SJSA1 (cell line): Measurements from ENCODE around the gene MTX3. TPM values are rescaled to one million over a fixed set of nuclear protein-coding genes. Genes with fewer than 3 reads are reported as not detected.
A peak's percentile ranks its signal among the peaks of the same experiment; 100 is the strongest.

Source experiments
- DNase-seq, 2 experiments: peaks; one replicate each; pipeline ENCODE4 v3.0.0-alpha.2; 2015 to 2020; ENCODE audit warnings: low spot score in 2 of 2, low read depth in 1 of 2
- H3K27ac ChIP-seq: fragments of 250-450 bp; sonication (Bioruptor Pico); 2 replicates; pipeline ENCODE4 v1.5.1; 2020; ENCODE audit warnings: mild to moderate bottlenecking, moderate library complexity
- H3K27me3 ChIP-seq: fragments of 250-450 bp; sonication (Bioruptor Pico); replicated peaks from 2 replicates; pipeline ENCODE4 v1.5.1; 2020; ENCODE audit warnings: mild to moderate bottlenecking, moderate library complexity
- H3K36me3 ChIP-seq: fragments of 250-450 bp; sonication (Bioruptor Pico); 2 replicates; pipeline ENCODE4 v1.5.1; 2020; ENCODE audit warnings: mild to moderate bottlenecking
- H3K4me1 ChIP-seq: fragments of 250-450 bp; sonication (Bioruptor Pico); replicated peaks from 2 replicates; pipeline ENCODE4 v1.6.1; 2021; ENCODE audit warnings: mild to moderate bottlenecking
- H3K4me3 ChIP-seq: fragments of 250-450 bp; sonication (Bioruptor Pico); 2 replicates; pipeline ENCODE4 v1.5.1; 2020; ENCODE audit warnings: mild to moderate bottlenecking
- H3K9me3 ChIP-seq: fragments of 250-450 bp; sonication (Bioruptor Pico); replicated peaks from 2 replicates; pipeline ENCODE4 v1.5.1; 2020; ENCODE audit warnings: mild to moderate bottlenecking
- total RNA-seq: library from RNA; depleted of rRNA; stranded (reverse); fragments of >200 nt; shearing (Covaris generic); gene quantifications from 2 replicates; pipeline ENCODE4 v1.2.3, GENCODE V29; 2014

The MTX3 gene
- total RNA-seq, 1 experiment from 2014 or later, result 25.3 TPM

- DNase-seq, result peak in 1 of 2 experiments; percentile 25
- Histone ChIP-seq H3K36me3 (no peaks in the 10 kb centered on the region), H3K4me3 (no peak overlapping the region), H3K4me1 (no peaks in the 10 kb centered on the region), H3K9me3 (no peaks in the 10 kb centered on the region), H3K27me3 (no peaks in the 10 kb centered on the region), H3K27ac (no peak overlapping the region; the same call in 1 of the 2 replicates)
Measured at GRCh38 chr5:80008995-80009765, 18.1 kb upstream of the MTX3 start.

- H3K4me3 ChIP-seq, result no peak overlapping the region
- no peaks in the 10 kb centered on the region for H3K27me3 ChIP-seq
- no peak for DNase-seq
- no peaks in the 10 kb centered on the region for H3K9me3 ChIP-seq
- H3K36me3 ChIP-seq, result no peaks in the 10 kb centered on the region
- no peak overlapping the region for H3K27ac ChIP-seq
- H3K4me1 ChIP-seq, result no peaks in the 10 kb centered on the region
Measured at GRCh38 chr5:80002677-80003076, 11.6 kb upstream of the MTX3 start.

GRCh38 chr5:79999722-80000121 lies 8.7 kb upstream of the MTX3 start:
- Histone ChIP-seq H3K36me3 (no peaks in the 10 kb centered on the region), H3K4me1 (no peaks in the 10 kb centered on the region), H3K27me3 (no peaks in the 10 kb centered on the region), H3K9me3 (no peaks in the 10 kb centered on the region), H3K4me3 (no peak overlapping the region), H3K27ac (no peak overlapping the region)
- DNase-seq, result no peak

- Histone ChIP-seq H3K4me3 (no peak overlapping the region), H3K27me3 (no peaks in the 10 kb centered on the region), H3K9me3 (no peaks in the 10 kb centered on the region), H3K4me1 (peaks cover 7% of the 10 kb centered on the region), H3K36me3 (peaks cover 6% of the 10 kb centered on the region), H3K27ac (no peak overlapping the region)
- DNase-seq, result no peak
Measured at GRCh38 chr5:79992891-79993657, 2.0 kb upstream of the MTX3 start.

- no peaks in the 10 kb centered on the region for H3K9me3 ChIP-seq
- no peaks in the 10 kb centered on the region for H3K27me3 ChIP-seq
- peaks cover 25% of the 10 kb centered on the region for H3K36me3 ChIP-seq
- H3K4me3 ChIP-seq, result peak overlapping the region; percentile 68
- peak overlapping the region; percentile 57; the same call in 1 of the 2 replicates for H3K27ac ChIP-seq
- no peak for DNase-seq
- peaks cover 7% of the 10 kb centered on the region for H3K4me1 ChIP-seq
Measured at GRCh38 chr5:79990205-79990597, 861 bp downstream of the MTX3 start.

- Histone ChIP-seq H3K36me3 (peaks cover 58% of the 10 kb centered on the region), H3K4me3 (no peak overlapping the region), H3K4me1 (peaks cover under 1% of the 10 kb centered on the region; the same call in 1 of the 2 replicates)
Measured at GRCh38 chr5:79986260-79986659, 4.8 kb downstream of the MTX3 start.

GRCh38 chr5:79985288-79985687 lies 5.8 kb downstream of the MTX3 start:
- no peaks in the 10 kb centered on the region for H3K9me3 ChIP-seq
- H3K27ac ChIP-seq, result no peak overlapping the region
- no peak for DNase-seq
- peaks cover 63% of the 10 kb centered on the region for H3K36me3 ChIP-seq
- H3K4me1 ChIP-seq, result no peaks in the 10 kb centered on the region
- no peak overlapping the region for H3K4me3 ChIP-seq
- no peaks in the 10 kb centered on the region for H3K27me3 ChIP-seq

More at GRCh38 chr5:79986260-79986659, 4.8 kb downstream of the MTX3 start:
- no peak for DNase-seq
- H3K9me3 ChIP-seq, result no peaks in the 10 kb centered on the region
- H3K27ac ChIP-seq, result no peak overlapping the region
- H3K27me3 ChIP-seq, result no peaks in the 10 kb centered on the region

GRCh38 chr5:79984363-79984762 lies 6.7 kb downstream of the MTX3 start:
- Histone ChIP-seq H3K27me3 (no peaks in the 10 kb centered on the region), H3K4me1 (no peaks in the 10 kb centered on the region), H3K36me3 (peaks cover 66% of the 10 kb centered on the region), H3K27ac (no peak overlapping the region), H3K9me3 (no peaks in the 10 kb centered on the region), H3K4me3 (no peak overlapping the region)
- DNase-seq, result no peak

GRCh38 chr5:79983618-79984017 lies 7.4 kb downstream of the MTX3 start:
- H3K27me3 ChIP-seq, result no peaks in the 10 kb centered on the region
- H3K27ac ChIP-seq, result no peak overlapping the region
- H3K36me3 ChIP-seq, result peaks cover 72% of the 10 kb centered on the region
- no peak for DNase-seq
- H3K4me3 ChIP-seq, result no peak overlapping the region
- H3K4me1 ChIP-seq, result no peaks in the 10 kb centered on the region
- no peaks in the 10 kb centered on the region for H3K9me3 ChIP-seq

GRCh38 chr5:79982136-79982535 lies 8.9 kb downstream of the MTX3 start:
- H3K27ac ChIP-seq, result no peak overlapping the region
- no peak overlapping the region for H3K4me3 ChIP-seq
- peaks cover 77% of the 10 kb centered on the region for H3K36me3 ChIP-seq
- H3K4me1 ChIP-seq, result no peaks in the 10 kb centered on the region
- H3K9me3 ChIP-seq, result no peaks in the 10 kb centered on the region
- H3K27me3 ChIP-seq, result no peaks in the 10 kb centered on the region
- DNase-seq, result no peak

- Histone ChIP-seq H3K9me3 (no peaks in the 10 kb centered on the region), H3K36me3 (peaks cover 43% of the 10 kb centered on the region), H3K4me1 (peaks cover 30% of the 10 kb centered on the region), H3K27ac (no peak overlapping the region), H3K4me3 (no peak overlapping the region), H3K27me3 (no peaks in the 10 kb centered on the region)
- no peak for DNase-seq
Measured at GRCh38 chr5:79976759-79977515, 14.1 kb downstream of the MTX3 start.

- peaks cover 33% of the 10 kb centered on the region for H3K36me3 ChIP-seq
- no peak for DNase-seq
- H3K4me1 ChIP-seq, result peaks cover 39% of the 10 kb centered on the region
- no peaks in the 10 kb centered on the region for H3K27me3 ChIP-seq
- H3K27ac ChIP-seq, result peak overlapping the region; percentile 46; the same call in 1 of the 2 replicates
- H3K9me3 ChIP-seq, result no peaks in the 10 kb centered on the region
- no peak overlapping the region for H3K4me3 ChIP-seq
Measured at GRCh38 chr5:79975422-79975821, 15.6 kb downstream of the MTX3 start.

GRCh38 chr5:79974886-79975285 lies 16.2 kb downstream of the MTX3 start:
- Histone ChIP-seq H3K36me3 (peaks cover 30% of the 10 kb centered on the region), H3K27me3 (no peaks in the 10 kb centered on the region), H3K27ac (peak overlapping the region; percentile 46; the same call in 1 of the 2 replicates), H3K4me1 (peaks cover 39% of the 10 kb centered on the region), H3K9me3 (no peaks in the 10 kb centered on the region), H3K4me3 (no peak overlapping the region)
- peak in 1 of 2 experiments; percentile 55 for DNase-seq
